NCI-H446 treated with DMSO at 0.1 percent for 48 hours (cell line): ENCODE data around the gene RNF14.
A peak's percentile ranks its signal among the peaks of the same experiment; 100 is the strongest.

Experiments used
- DNase-seq: peaks from one replicate; lab custom pipeline; 2025; lab: John Stamatoyannopoulos, UW

Gene RNF14

GRCh38 chr5:141978389-141978788 lies 9.5 kb downstream of the RNF14 start:
- DNase-seq = no peak

- no peak for DNase-seq
These were observed 13.7 kb downstream of the RNF14 start for GRCh38 chr5:141982626-141983025.

- no peak for DNase-seq
These were observed 17.2 kb downstream of the RNF14 start for GRCh38 chr5:141986072-141986471.

- no peak for DNase-seq
These were observed 20.8 kb downstream of the RNF14 start for GRCh38 chr5:141989720-141990119.

- DNase-seq = peak; percentile 7
These were observed 23.6 kb downstream of the RNF14 start for GRCh38 chr5:141992349-141992963.

- DNase-seq = no peak
These were observed 25.7 kb downstream of the RNF14 start for GRCh38 chr5:141994511-141995136.

- DNase-seq = no peak
These were observed 26.8 kb downstream of the RNF14 start for GRCh38 chr5:141995656-141996055.

- DNase-seq = no peak
These were observed 28.6 kb downstream of the RNF14 start for GRCh38 chr5:141997358-141997960.

- no peak for DNase-seq
These were observed 31.3 kb downstream of the RNF14 start for GRCh38 chr5:142000173-142000572.

GRCh38 chr5:142000704-142001484 lies 32.0 kb downstream of the RNF14 start:
- DNase-seq = no peak

- DNase-seq = no peak
These were observed 34.4 kb downstream of the RNF14 start for GRCh38 chr5:142003266-142003800.

GRCh38 chr5:142006363-142007236 lies 37.7 kb downstream of the RNF14 start:
- no peak for DNase-seq

GRCh38 chr5:142007237-142007544 lies 38.3 kb downstream of the RNF14 start:
- DNase-seq = no peak

GRCh38 chr5:142008813-142009212 lies 39.9 kb downstream of the RNF14 start:
- DNase-seq = no peak

- no peak for DNase-seq
These were observed 41.0 kb downstream of the RNF14 start for GRCh38 chr5:142009886-142010285.

- no peak for DNase-seq
These were observed 42.8 kb downstream of the RNF14 start for GRCh38 chr5:142011572-142012185.

GRCh38 chr5:142012186-142012785 lies 43.4 kb downstream of the RNF14 start:
- peak; percentile 1 for DNase-seq

- DNase-seq = peak; percentile 41
These were observed 44.0 kb downstream of the RNF14 start, which contains the start of gene GNPDA1 for GRCh38 chr5:142012792-142013388. Gene GNPDA1, minus strand, starts transcription at chr5:142013027. Its CDS starts 992 bp downstream, at chr5:142012035.

- DNase-seq = no peak
These were observed 45.0 kb downstream of the RNF14 start for GRCh38 chr5:142013734-142014521.
